ENCODE measurements around the gene PSME3IP1.

DNA sequence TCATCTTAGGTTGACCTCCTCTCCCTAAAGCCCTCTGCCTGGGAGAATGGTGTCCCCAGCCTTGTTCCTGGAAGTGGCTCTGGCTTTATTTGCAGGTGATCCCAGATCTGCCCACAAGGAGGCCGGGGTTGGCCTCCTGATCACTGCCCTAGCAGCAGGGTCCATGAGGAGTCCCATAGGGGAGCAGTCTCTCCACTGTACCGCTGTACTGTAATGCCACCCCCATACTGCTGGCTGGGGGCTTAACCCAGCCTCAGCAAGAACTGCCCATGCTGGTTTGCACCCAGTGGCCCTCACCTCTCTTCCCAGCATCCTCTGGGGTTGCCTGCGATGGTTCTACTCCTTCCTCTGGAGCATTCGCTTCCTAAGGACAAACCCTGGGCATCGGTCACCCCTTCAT lies 39.1 kb downstream of the PSME3IP1 start:
- no peak for TF ChIP-seq POLR2A (IDR thresholded peaks at IDR 0.05)
- TF ChIP-seq, protein P1, sequence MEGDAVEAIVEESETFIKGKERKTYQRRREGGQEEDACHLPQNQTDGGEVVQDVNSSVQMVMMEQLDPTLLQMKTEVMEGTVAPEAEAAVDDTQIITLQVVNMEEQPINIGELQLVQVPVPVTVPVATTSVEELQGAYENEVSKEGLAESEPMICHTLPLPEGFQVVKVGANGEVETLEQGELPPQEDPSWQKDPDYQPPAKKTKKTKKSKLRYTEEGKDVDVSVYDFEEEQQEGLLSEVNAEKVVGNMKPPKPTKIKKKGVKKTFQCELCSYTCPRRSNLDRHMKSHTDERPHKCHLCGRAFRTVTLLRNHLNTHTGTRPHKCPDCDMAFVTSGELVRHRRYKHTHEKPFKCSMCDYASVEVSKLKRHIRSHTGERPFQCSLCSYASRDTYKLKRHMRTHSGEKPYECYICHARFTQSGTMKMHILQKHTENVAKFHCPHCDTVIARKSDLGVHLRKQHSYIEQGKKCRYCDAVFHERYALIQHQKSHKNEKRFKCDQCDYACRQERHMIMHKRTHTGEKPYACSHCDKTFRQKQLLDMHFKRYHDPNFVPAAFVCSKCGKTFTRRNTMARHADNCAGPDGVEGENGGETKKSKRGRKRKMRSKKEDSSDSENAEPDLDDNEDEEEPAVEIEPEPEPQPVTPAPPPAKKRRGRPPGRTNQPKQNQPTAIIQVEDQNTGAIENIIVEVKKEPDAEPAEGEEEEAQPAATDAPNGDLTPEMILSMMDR (IDR thresholded peaks at IDR 0.05), result no peak

Data from lower leg skin (tissue), 3 donors.